Progenitor cell of endocrine pancreas (in vitro differentiated cells): ENCODE measurements around the gene SLC51A. TPM values are rescaled to one million over a fixed set of nuclear protein-coding genes. Genes with fewer than 3 reads are reported as not detected.
"Not testable (repeated sequence)": the region's sequence is repeated elsewhere in the genome, so short reads cannot be mapped to it uniquely, and the experiment has no call there.

Experiments
- DNase-seq: peaks from one replicate; pipeline ENCODE4 v3.0.0; 2021; ENCODE audit warnings: low spot score; ENCODE audit not compliant: unreplicated experiment
- H3K27ac Mint-ChIP-seq: 2 replicates; pipeline ENCODE4 v1.8.0; 2021; ENCODE audit warnings: mild to moderate bottlenecking, moderate library complexity, mixed read lengths
- H3K27me3 Mint-ChIP-seq: 2 replicates; pipeline ENCODE4 v1.8.0; 2021; ENCODE audit warnings: mixed read lengths
- H3K36me3 Mint-ChIP-seq: 2 replicates; pipeline ENCODE4 v1.8.0; 2022; ENCODE audit warnings: mixed read lengths; ENCODE audit not compliant: insufficient read depth
- H3K4me1 Mint-ChIP-seq: 2 replicates; pipeline ENCODE4 v1.8.0; 2021; ENCODE audit warnings: low read depth, mixed read lengths
- H3K4me3 Mint-ChIP-seq: 2 replicates; pipeline ENCODE4 v1.8.0; 2021; ENCODE audit warnings: low read depth, mild to moderate bottlenecking, moderate library complexity, mixed read lengths
- H3K9me3 Mint-ChIP-seq: 2 replicates; pipeline ENCODE4 v1.8.0; 2021; ENCODE audit warnings: low read depth, mixed read lengths
- total RNA-seq: library from RNA; stranded (reverse); gene quantifications from 2 replicates; pipeline ENCODE4 v1.2.1, GENCODE V29; 2021
- TF ChIP-seq, protein P1 (sequence below): fragments of 200-600 bp; sonication (generic); IDR thresholded peaks from one replicate; pipeline ENCODE4 v1.5.0; 2021; ENCODE audit warnings: antibody characterized with exemption, mild to moderate bottlenecking; ENCODE audit not compliant: unreplicated experiment

The SLC51A gene
- total RNA-seq, 1 donor from 2014 or later, result 0.34 TPM

DNA sequence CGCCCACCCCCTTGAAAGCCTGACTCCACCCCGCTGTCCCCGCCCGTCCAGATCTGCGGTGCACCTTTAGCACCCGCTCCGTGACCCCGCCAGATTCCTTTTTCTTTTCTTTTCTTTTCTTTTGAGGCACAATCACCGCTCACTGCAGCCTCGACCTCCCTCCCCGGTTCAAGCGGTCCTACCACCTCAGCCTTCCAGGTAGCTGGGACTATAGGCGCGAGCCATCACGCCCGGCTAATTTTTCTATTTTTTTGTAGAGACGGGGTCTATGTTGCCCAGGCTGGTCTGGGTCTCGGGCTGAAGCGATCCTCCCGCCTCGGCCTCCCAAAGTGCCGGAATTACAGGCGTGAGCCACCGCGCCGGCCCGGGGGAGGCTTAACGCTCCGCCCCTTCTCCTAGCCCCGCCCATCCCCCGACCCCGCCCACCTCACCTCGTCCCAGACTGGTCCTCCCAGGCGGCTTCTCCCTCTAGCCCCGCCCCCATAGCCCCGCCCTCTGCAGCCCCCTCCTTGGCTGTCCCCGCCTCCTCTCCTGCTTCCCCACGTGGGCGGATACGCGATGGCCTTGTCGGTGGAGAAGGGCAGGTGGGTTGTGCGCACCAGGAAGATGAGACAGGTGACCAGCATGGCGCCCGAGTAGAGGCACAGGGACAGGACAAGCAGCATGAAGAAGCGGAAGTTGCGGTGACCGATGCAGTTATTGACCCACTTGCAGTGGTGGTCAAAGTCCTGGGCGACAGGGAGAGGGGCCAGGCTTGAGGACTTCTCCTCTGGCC, 8.3 kb upstream of the SLC51A start:
- DNase-seq, result no peak
- H3K36me3 Mint-ChIP-seq, result no peaks in the 10 kb centered on the region

DNA sequence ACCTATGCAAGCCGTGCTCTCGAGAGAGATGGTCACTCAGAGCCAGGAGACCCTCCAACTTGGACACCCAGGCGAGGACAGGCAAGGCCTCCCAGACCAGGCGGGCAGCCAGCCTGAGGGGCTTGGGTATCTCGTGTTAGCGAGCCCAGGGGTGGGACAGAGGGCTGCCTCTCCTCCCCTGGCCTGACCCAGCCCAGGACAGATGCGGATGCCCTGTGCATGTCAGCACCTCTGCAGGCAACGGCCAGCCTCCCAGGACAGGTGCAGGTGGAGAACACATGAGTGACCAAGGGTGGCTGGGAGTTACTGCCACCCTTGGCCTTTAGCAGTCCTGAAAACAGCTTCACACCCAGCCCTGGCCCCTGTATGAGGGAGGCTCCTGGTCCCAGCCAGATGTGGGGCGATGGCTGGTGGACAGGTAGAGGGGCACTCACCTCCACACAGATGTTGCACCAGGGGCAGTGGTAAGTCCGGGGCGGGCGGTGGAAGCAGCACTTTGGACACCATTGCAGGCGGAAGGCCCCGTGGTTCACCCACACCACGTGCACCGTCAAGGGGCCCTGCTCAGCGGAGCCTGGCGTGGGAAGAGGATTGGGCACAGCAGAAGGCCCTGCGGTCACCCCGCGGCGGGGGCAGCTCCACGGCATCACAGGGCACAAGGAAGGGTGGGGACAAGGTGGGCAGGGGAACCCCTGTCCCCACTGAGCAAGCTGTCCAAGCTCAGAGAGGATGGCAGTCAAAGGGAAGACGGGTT, 7.2 kb upstream of the SLC51A start:
- Mint-ChIP-seq H3K27me3 (peaks cover 37% of the 10 kb centered on the region), H3K36me3 (no peaks in the 10 kb centered on the region), H3K27ac (no peak overlapping the region), H3K4me3 (no peak overlapping the region), H3K4me1 (no peaks in the 10 kb centered on the region), H3K9me3 (peaks cover 3% of the 10 kb centered on the region)
- no peak for DNase-seq
- TF ChIP-seq, protein P1, sequence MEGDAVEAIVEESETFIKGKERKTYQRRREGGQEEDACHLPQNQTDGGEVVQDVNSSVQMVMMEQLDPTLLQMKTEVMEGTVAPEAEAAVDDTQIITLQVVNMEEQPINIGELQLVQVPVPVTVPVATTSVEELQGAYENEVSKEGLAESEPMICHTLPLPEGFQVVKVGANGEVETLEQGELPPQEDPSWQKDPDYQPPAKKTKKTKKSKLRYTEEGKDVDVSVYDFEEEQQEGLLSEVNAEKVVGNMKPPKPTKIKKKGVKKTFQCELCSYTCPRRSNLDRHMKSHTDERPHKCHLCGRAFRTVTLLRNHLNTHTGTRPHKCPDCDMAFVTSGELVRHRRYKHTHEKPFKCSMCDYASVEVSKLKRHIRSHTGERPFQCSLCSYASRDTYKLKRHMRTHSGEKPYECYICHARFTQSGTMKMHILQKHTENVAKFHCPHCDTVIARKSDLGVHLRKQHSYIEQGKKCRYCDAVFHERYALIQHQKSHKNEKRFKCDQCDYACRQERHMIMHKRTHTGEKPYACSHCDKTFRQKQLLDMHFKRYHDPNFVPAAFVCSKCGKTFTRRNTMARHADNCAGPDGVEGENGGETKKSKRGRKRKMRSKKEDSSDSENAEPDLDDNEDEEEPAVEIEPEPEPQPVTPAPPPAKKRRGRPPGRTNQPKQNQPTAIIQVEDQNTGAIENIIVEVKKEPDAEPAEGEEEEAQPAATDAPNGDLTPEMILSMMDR, result no peak

More for the DNA sequence above, 8.3 kb upstream of the SLC51A start:
- Mint-ChIP-seq H3K27me3 (peaks cover 43% of the 10 kb centered on the region), H3K27ac (no peak overlapping the region), H3K9me3 (peaks cover 3% of the 10 kb centered on the region), H3K4me3 (peak overlapping the region; percentile 58), H3K4me1 (no peaks in the 10 kb centered on the region)
- TF ChIP-seq, protein P1, result no peak

DNA sequence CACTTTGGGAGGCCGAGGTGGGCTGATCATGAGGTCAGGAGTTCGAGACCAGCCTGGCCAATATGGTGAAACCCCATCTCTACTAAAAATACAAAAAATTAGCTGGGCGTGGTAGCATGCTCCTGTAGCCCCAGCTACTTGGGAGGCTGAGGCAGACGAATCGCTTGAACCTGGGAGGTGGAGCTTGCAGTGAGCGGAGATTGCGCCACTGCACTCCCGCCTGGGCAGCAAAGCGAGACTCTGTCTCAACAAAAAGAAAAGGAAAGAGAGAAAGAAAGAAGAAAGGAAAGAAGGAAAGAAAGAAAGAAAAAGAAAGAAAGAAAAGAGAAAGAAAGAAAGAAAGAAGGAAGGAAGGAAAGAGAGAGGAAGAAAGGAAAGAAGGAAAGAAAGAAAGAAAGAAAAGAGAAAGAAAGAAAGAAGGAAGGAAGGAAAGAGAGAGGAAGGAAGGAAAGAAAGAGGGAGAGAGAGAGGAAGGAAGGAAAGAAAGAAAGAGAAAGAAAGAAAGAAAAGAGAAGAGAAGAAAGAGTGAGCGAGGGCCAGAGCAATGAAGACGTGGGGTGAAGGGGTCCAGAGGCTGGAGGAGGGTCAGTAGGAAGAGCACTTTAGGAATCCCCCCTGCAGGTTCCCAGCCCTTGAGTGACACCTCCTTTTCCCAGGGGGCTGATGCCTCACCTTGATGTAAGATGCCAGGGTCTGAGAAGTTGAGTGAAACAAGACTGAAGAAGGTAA, 6.2 kb upstream of the SLC51A start:
- DNase-seq, H3K4me3 Mint-ChIP-seq, H3K4me1 Mint-ChIP-seq, H3K36me3 Mint-ChIP-seq, H3K9me3 Mint-ChIP-seq: not testable (repeated sequence)
- Mint-ChIP-seq H3K27ac (peak overlapping the region; percentile 46), H3K27me3 (peaks cover 33% of the 10 kb centered on the region)

DNA sequence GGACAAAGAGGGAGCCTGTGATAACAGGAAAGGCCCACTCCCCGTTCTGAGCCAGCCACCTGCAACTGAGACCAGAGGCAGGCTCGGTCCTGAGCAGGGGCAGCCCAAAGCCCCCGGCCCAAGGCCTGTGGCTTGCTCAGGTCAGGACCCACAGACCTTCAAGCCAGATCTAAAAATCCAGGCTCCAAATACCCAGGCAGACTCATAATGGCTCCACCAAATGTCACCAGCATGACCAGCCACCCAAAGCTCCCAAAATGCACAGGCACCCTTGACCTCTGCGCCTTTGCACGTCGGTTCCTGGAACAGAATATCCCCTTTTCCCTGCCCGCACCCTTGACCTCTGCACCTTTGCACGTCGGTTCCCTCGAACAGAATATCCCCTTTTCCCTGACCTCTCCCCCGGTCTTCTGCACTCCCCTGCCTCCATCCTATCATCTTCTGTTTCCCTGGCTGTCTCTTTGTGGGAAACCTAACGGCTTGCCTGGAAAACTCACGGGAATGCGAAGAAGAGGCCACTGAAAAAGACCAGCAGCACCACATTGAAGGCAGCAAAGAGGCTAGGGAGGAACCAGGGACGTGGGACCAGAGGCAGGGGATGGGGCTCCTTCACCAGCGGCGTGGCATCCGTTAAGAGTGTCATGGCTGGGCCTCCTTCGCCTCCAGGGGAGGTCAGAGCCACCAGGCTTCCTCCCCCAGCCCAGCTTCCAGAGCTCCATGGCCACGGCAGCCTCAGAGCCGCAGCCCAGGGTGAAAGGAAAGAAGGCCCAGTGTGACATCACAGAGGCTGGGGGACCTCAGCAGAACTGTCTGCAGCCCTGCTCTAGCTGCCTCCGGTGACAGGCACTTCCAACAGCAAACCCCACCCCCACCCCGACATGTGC, 5.4 kb upstream of the SLC51A start, which contains the start of gene ZDHHC19:
Gene ZDHHC19 (minus strand): TSS at position 728 of the 884 bp plus-strand sequence. CDS start 85 bp downstream, at position 643.
- H3K27ac Mint-ChIP-seq, result peak within 1 kb of the TSS; percentile 46
- H3K4me3 Mint-ChIP-seq, result no peak within 1 kb of the TSS
- H3K9me3 Mint-ChIP-seq, result no peaks in the 10 kb centered on the region

More for the DNA sequence above, 5.4 kb upstream of the SLC51A start, which contains the start of gene ZDHHC19:
- Mint-ChIP-seq H3K27me3 (peaks cover 33% of the 10 kb centered on the region), H3K36me3 (no peaks in the 10 kb centered on the region), H3K4me1 (no peaks in the 10 kb centered on the region)
- TF ChIP-seq, protein P1, result no peak
- no peak for DNase-seq
